GM18520 (cell line): ENCODE data around the gene QPCT.
"Not testable (repeated sequence)": the region's sequence is repeated elsewhere in the genome, so short reads cannot be mapped to it uniquely, and the experiment has no call there.

Experiments
- ATAC-seq: cut with Tn5 transposase; IDR thresholded peaks from one replicate; pipeline ENCODE4 v1.9.1; 2021; ENCODE audit not compliant: unreplicated experiment

QPCT gene

GRCh38 chr2:37389989-37390765, 45.7 kb downstream of the QPCT start:
- ATAC-seq, result peak; percentile 90

- ATAC-seq, result no peak
Measured at GRCh38 chr2:37390777-37391176, 46.3 kb downstream of the QPCT start.

- ATAC-seq, result no peak
Measured at GRCh38 chr2:37391711-37392110, 47.3 kb downstream of the QPCT start.

GRCh38 chr2:37392428-37392827, 48.0 kb downstream of the QPCT start:
- ATAC-seq, result no peak

GRCh38 chr2:37394263-37394662, 49.8 kb downstream of the QPCT start:
- ATAC-seq, result no peak

- ATAC-seq, result no peak
Measured at GRCh38 chr2:37394796-37395555, 50.5 kb downstream of the QPCT start.

GRCh38 chr2:37396890-37397565, 52.6 kb downstream of the QPCT start:
- no peak for ATAC-seq

- ATAC-seq, result no peak
Measured at GRCh38 chr2:37398990-37399389, 54.6 kb downstream of the QPCT start.

- no peak for ATAC-seq
Measured at GRCh38 chr2:37400041-37400440, 55.6 kb downstream of the QPCT start.

GRCh38 chr2:37402636-37403035, 58.2 kb downstream of the QPCT start:
- ATAC-seq, result no peak

- ATAC-seq, result no peak
Measured at GRCh38 chr2:37405781-37406180, 61.4 kb downstream of the QPCT start.

GRCh38 chr2:37412231-37412630, 67.8 kb downstream of the QPCT start:
- ATAC-seq, result no peak

- ATAC-seq, result not testable (repeated sequence)
Measured at GRCh38 chr2:37413911-37414469, 69.6 kb downstream of the QPCT start.

GRCh38 chr2:37414470-37414949, 70.1 kb downstream of the QPCT start:
- no peak for ATAC-seq

- no peak for ATAC-seq
Measured at GRCh38 chr2:37415128-37415820, 70.8 kb downstream of the QPCT start.

GRCh38 chr2:37417321-37417720, 72.9 kb downstream of the QPCT start:
- no peak for ATAC-seq

- no peak for ATAC-seq
Measured at GRCh38 chr2:37418956-37419355, 74.5 kb downstream of the QPCT start.

- ATAC-seq, result no peak
Measured at GRCh38 chr2:37421686-37422085, 77.3 kb downstream of the QPCT start.

- no peak for ATAC-seq
Measured at GRCh38 chr2:37422816-37423215, 78.4 kb downstream of the QPCT start.
